ENCODE results near the gene DCTN3.

Gene DCTN3

DNA sequence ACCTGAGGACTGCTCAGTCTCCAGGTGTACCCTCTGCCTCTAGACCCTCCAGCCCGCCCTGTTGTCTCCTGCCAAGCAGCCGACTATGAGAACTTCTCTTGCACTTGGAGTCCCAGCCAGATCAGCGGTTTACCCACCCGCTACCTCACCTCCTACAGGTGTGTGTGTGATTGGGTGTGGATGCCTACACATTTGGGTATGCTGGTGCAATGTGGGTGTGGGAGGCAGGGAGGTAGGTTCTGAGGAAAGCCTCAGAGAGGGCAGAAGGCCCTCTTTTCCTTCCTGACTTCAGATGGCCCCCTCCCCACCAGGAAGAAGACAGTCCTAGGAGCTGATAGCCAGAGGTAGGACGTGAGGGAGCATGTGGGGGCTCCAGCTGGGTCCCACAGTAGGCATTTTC lies 36.7 kb upstream of the DCTN3 start:
- Histone ChIP-seq H3K27me3 (ENCODE audit: control insufficient read depth in 5 of 5, insufficient read depth in 4 of 5, low read length in 5 of 5) (no peaks in the 10 kb centered on the region), H3K27ac (ENCODE audit: low read depth, low read length) (no peak overlapping the region), H3K4me1 (ENCODE audit: control insufficient read depth in 5 of 5, insufficient read depth in 5 of 5, low read length in 5 of 5) (peaks cover 14 to 37% (median 31%) of the 10 kb centered on the region in 5 donors), H3K9me3 (ENCODE audit: control insufficient read depth in 5 of 5, low read length in 5 of 5) (no peaks in the 10 kb centered on the region), H3K9ac (ENCODE audit: low read length in 5 of 5) (no peak overlapping the region), H3K4me3 (ENCODE audit: low read depth in 1 of 5, low read length in 5 of 5) (no peak overlapping the region), H3K36me3 (ENCODE audit: control insufficient read depth in 5 of 5, insufficient read depth in 5 of 5, low read length in 5 of 5) (peaks cover 0 to 33% (median 20%) of the 10 kb centered on the region in 5 donors)

GRCh38 chr9:34655394-34655793 lies 35.1 kb upstream of the DCTN3 start:
- Histone ChIP-seq H3K36me3 (ENCODE audit: control insufficient read depth in 5 of 5, insufficient read depth in 5 of 5, low read length in 5 of 5) (peaks cover 0 to 18% (median 9%) of the 10 kb centered on the region in 5 donors), H3K27ac (ENCODE audit: low read depth, low read length) (no peak overlapping the region), H3K27me3 (ENCODE audit: control insufficient read depth in 5 of 5, insufficient read depth in 4 of 5, low read length in 5 of 5) (no peaks in the 10 kb centered on the region), H3K4me3 (ENCODE audit: low read depth in 1 of 5, low read length in 5 of 5) (no peak overlapping the region), H3K9me3 (ENCODE audit: control insufficient read depth in 5 of 5, low read length in 5 of 5) (no peaks in the 10 kb centered on the region), H3K4me1 (ENCODE audit: control insufficient read depth in 5 of 5, insufficient read depth in 5 of 5, low read length in 5 of 5) (peaks cover 19 to 49% (median 44%) of the 10 kb centered on the region in 5 donors), H3K9ac (ENCODE audit: low read length in 5 of 5) (no peak overlapping the region)

DNA sequence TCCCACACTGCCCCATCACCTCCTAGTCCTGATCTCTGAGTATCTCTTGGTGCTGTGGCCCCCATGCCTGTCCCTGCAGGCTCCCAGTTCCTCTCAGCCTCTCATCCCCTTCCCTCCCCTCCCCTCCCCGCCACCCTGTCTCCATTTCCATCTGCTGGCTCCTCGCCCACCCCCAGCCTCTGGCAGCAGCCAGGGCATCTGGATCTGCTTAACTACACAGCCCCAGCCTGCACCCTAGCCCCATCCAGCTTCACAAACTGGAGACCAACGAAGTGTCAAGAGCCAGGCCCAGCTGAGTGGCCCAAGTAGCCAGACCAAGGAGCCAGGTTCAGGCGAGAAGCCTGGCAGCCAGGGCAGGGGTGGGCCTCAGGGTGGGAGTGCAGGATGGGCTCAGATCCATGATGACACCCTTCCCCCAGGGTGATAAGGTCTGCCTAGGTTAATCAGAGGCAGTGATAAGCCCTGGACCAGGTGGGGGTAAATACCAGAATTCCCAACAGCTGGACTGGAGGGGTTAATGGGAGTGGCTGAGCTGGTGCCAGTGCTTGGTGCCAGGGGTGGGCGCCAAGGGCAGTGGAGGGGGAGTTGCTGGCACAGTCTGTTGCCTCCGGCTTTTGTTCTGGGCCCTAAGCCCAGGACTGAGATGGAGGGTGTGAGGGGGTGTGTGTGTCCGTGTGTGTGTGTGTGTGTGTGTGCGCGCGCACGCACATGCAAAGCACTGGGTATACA lies 34.2 kb upstream of the DCTN3 start:
- Histone ChIP-seq H3K4me1 (ENCODE audit: control insufficient read depth in 5 of 5, insufficient read depth in 5 of 5, low read length in 5 of 5) (peaks cover 19 to 49% (median 44%) of the 10 kb centered on the region in 5 donors), H3K9ac (ENCODE audit: low read length in 5 of 5) (peak overlapping the region in 1 of 5 donors; percentile 22), H3K36me3 (ENCODE audit: control insufficient read depth in 5 of 5, insufficient read depth in 5 of 5, low read length in 5 of 5) (peaks cover 0 to 18% (median 9%) of the 10 kb centered on the region in 5 donors), H3K4me3 (ENCODE audit: low read depth in 1 of 5, low read length in 5 of 5) (no peak overlapping the region), H3K27ac (ENCODE audit: low read depth, low read length) (peak overlapping the region; percentile 93), H3K9me3 (ENCODE audit: control insufficient read depth in 5 of 5, low read length in 5 of 5) (no peaks in the 10 kb centered on the region), H3K27me3 (ENCODE audit: control insufficient read depth in 5 of 5, insufficient read depth in 4 of 5, low read length in 5 of 5) (no peaks in the 10 kb centered on the region)

GRCh38 chr9:34653151-34654072 lies 33.1 kb upstream of the DCTN3 start:
- H3K36me3 ChIP-seq (ENCODE audit: control insufficient read depth in 5 of 5, insufficient read depth in 5 of 5, low read length in 5 of 5) = peaks cover 0 to 28% (median 18%) of the 10 kb centered on the region in 5 donors
- H3K4me3 ChIP-seq (ENCODE audit: low read depth in 1 of 5, low read length in 5 of 5) = peak overlapping the region in 3 of 5 donors; percentile 22 to 74 (median 71)
- H3K27me3 ChIP-seq (ENCODE audit: control insufficient read depth in 5 of 5, insufficient read depth in 4 of 5, low read length in 5 of 5) = no peaks in the 10 kb centered on the region

GRCh38 chr9:34652602-34653000 lies 32.3 kb upstream of the DCTN3 start:
- H3K4me1 ChIP-seq (ENCODE audit: control insufficient read depth in 5 of 5, insufficient read depth in 5 of 5, low read length in 5 of 5) = peaks cover 19 to 56% (median 52%) of the 10 kb centered on the region in 5 donors
- peak overlapping the region; percentile 93 for H3K27ac ChIP-seq (ENCODE audit: low read depth, low read length)
- H3K27me3 ChIP-seq (ENCODE audit: control insufficient read depth in 5 of 5, insufficient read depth in 4 of 5, low read length in 5 of 5) = no peaks in the 10 kb centered on the region
- peak overlapping the region; percentile 17 to 82 (median 74) for H3K9ac ChIP-seq (ENCODE audit: low read length in 5 of 5)
- peak overlapping the region; percentile 61 to 83 (median 71) for H3K4me3 ChIP-seq (ENCODE audit: low read depth in 1 of 5, low read length in 5 of 5)
- no peaks in the 10 kb centered on the region for H3K9me3 ChIP-seq (ENCODE audit: control insufficient read depth in 5 of 5, low read length in 5 of 5)
- H3K36me3 ChIP-seq (ENCODE audit: control insufficient read depth in 5 of 5, insufficient read depth in 5 of 5, low read length in 5 of 5) = peaks cover 0 to 31% (median 23%) of the 10 kb centered on the region in 5 donors

More at GRCh38 chr9:34653151-34654072, 33.1 kb upstream of the DCTN3 start:
- Histone ChIP-seq H3K9me3 (ENCODE audit: control insufficient read depth in 5 of 5, low read length in 5 of 5) (no peaks in the 10 kb centered on the region), H3K4me1 (ENCODE audit: control insufficient read depth in 5 of 5, insufficient read depth in 5 of 5, low read length in 5 of 5) (peaks cover 19 to 49% (median 44%) of the 10 kb centered on the region in 5 donors), H3K9ac (ENCODE audit: low read length in 5 of 5) (peak overlapping the region in 3 of 5 donors; percentile 6 to 82 (median 17)), H3K27ac (ENCODE audit: low read depth, low read length) (peak overlapping the region; percentile 93)

- Histone ChIP-seq H3K27me3 (ENCODE audit: control insufficient read depth in 5 of 5, insufficient read depth in 4 of 5, low read length in 5 of 5) (no peaks in the 10 kb centered on the region), H3K27ac (ENCODE audit: low read depth, low read length) (peak within 1 kb of the TSS; percentile 93), H3K4me3 (ENCODE audit: low read depth in 1 of 5, low read length in 5 of 5) (peak within 1 kb of the TSS; percentile 61 to 83 (median 71)), H3K4me1 (ENCODE audit: control insufficient read depth in 5 of 5, insufficient read depth in 5 of 5, low read length in 5 of 5) (peaks cover 24 to 61% (median 58%) of the 10 kb centered on the region in 5 donors), H3K9ac (ENCODE audit: low read length in 5 of 5) (peak within 1 kb of the TSS; percentile 17 to 82 (median 74)), H3K36me3 (ENCODE audit: control insufficient read depth in 5 of 5, insufficient read depth in 5 of 5, low read length in 5 of 5) (peaks cover 0 to 26% (median 22%) of the 10 kb centered on the region in 5 donors), H3K9me3 (ENCODE audit: control insufficient read depth in 5 of 5, low read length in 5 of 5) (no peaks in the 10 kb centered on the region)
Observed at GRCh38 chr9:34651876-34652601, 31.7 kb upstream of the DCTN3 start, which contains the start of gene IL11RA. Gene IL11RA (plus strand): TSS chr9:34652185. CDS start chr9:34655218, 3,033 bp downstream.

GRCh38 chr9:34651321-34651720 lies 31.0 kb upstream of the DCTN3 start:
- peak overlapping the region; percentile 61 to 83 (median 71) for H3K4me3 ChIP-seq (ENCODE audit: low read depth in 1 of 5, low read length in 5 of 5)
- peaks cover 24 to 67% (median 65%) of the 10 kb centered on the region in 5 donors for H3K4me1 ChIP-seq (ENCODE audit: control insufficient read depth in 5 of 5, insufficient read depth in 5 of 5, low read length in 5 of 5)
- peak overlapping the region; percentile 17 to 82 (median 56) for H3K9ac ChIP-seq (ENCODE audit: low read length in 5 of 5)
- no peaks in the 10 kb centered on the region for H3K9me3 ChIP-seq (ENCODE audit: control insufficient read depth in 5 of 5, low read length in 5 of 5)
- H3K27me3 ChIP-seq (ENCODE audit: control insufficient read depth in 5 of 5, insufficient read depth in 4 of 5, low read length in 5 of 5) = no peaks in the 10 kb centered on the region
- peak overlapping the region; percentile 93 for H3K27ac ChIP-seq (ENCODE audit: low read depth, low read length)
- H3K36me3 ChIP-seq (ENCODE audit: control insufficient read depth in 5 of 5, insufficient read depth in 5 of 5, low read length in 5 of 5) = peaks cover 0 to 24% (median 22%) of the 10 kb centered on the region in 5 donors

GRCh38 chr9:34650816-34651215 lies 30.5 kb upstream of the DCTN3 start:
- peaks cover 0 to 24% (median 22%) of the 10 kb centered on the region in 5 donors for H3K36me3 ChIP-seq (ENCODE audit: control insufficient read depth in 5 of 5, insufficient read depth in 5 of 5, low read length in 5 of 5)
- H3K9me3 ChIP-seq (ENCODE audit: control insufficient read depth in 5 of 5, low read length in 5 of 5) = no peaks in the 10 kb centered on the region
- H3K4me3 ChIP-seq (ENCODE audit: low read depth in 1 of 5, low read length in 5 of 5) = peak overlapping the region in 1 of 5 donors; percentile 0
- peaks cover 27 to 72% (median 70%) of the 10 kb centered on the region in 5 donors for H3K4me1 ChIP-seq (ENCODE audit: control insufficient read depth in 5 of 5, insufficient read depth in 5 of 5, low read length in 5 of 5)
- no peaks in the 10 kb centered on the region for H3K27me3 ChIP-seq (ENCODE audit: control insufficient read depth in 5 of 5, insufficient read depth in 4 of 5, low read length in 5 of 5)
- peak overlapping the region; percentile 93 for H3K27ac ChIP-seq (ENCODE audit: low read depth, low read length)
- H3K9ac ChIP-seq (ENCODE audit: low read length in 5 of 5) = peak overlapping the region in 2 of 5 donors; percentile 8 to 17

- Histone ChIP-seq H3K4me3 (ENCODE audit: low read depth in 1 of 5, low read length in 5 of 5) (no peak overlapping the region), H3K9me3 (ENCODE audit: control insufficient read depth in 5 of 5, low read length in 5 of 5) (no peaks in the 10 kb centered on the region), H3K9ac (ENCODE audit: low read length in 5 of 5) (no peak overlapping the region), H3K4me1 (ENCODE audit: control insufficient read depth in 5 of 5, insufficient read depth in 5 of 5, low read length in 5 of 5) (peaks cover 23 to 60% (median 52%) of the 10 kb centered on the region in 5 donors), H3K36me3 (ENCODE audit: control insufficient read depth in 5 of 5, insufficient read depth in 5 of 5, low read length in 5 of 5) (peaks cover 0 to 24% (median 22%) of the 10 kb centered on the region in 5 donors), H3K27me3 (ENCODE audit: control insufficient read depth in 5 of 5, insufficient read depth in 4 of 5, low read length in 5 of 5) (no peaks in the 10 kb centered on the region), H3K27ac (ENCODE audit: low read depth, low read length) (no peak overlapping the region)
Observed at GRCh38 chr9:34648673-34649072, 28.4 kb upstream of the DCTN3 start.

Measured in subcutaneous abdominal adipose tissue (tissue), 5 donors.